Glomerular visceral epithelial cell (primary cell): Measurements from ENCODE around the gene TMEM185B.
"Not testable (repeated sequence)": the region's sequence is repeated elsewhere in the genome, so short reads cannot be mapped to it uniquely, and the experiment has no call there.

ENCODE experiments used
- DNase-seq: peaks from one replicate; pipeline ENCODE4 v3.0.0-alpha.2; 2016; ENCODE audit errors: extremely low spot score

TMEM185B gene

GRCh38 chr2:120208381-120209353, 14.5 kb downstream of the TMEM185B start:
- DNase-seq, result no peak

GRCh38 chr2:120206022-120206581, 17.1 kb downstream of the TMEM185B start:
- no peak for DNase-seq

- no peak for DNase-seq
Observed at GRCh38 chr2:120204945-120205670, 18.1 kb downstream of the TMEM185B start.

- no peak for DNase-seq
Observed at GRCh38 chr2:120204417-120204816, 18.8 kb downstream of the TMEM185B start.

GRCh38 chr2:120204022-120204405, 19.2 kb downstream of the TMEM185B start:
- no peak for DNase-seq

- DNase-seq, result no peak
Observed at GRCh38 chr2:120203251-120204021, 19.8 kb downstream of the TMEM185B start.

- DNase-seq, result not testable (repeated sequence)
Observed at GRCh38 chr2:120199817-120200459, 23.3 kb downstream of the TMEM185B start.

GRCh38 chr2:120195553-120195952, 27.6 kb downstream of the TMEM185B start:
- DNase-seq, result no peak

- DNase-seq, result no peak
Observed at GRCh38 chr2:120192280-120192679, 30.9 kb downstream of the TMEM185B start.

- DNase-seq, result no peak
Observed at GRCh38 chr2:120189189-120189588, 34.0 kb downstream of the TMEM185B start.

- DNase-seq, result no peak
Observed at GRCh38 chr2:120182019-120182560, 41.1 kb downstream of the TMEM185B start.

GRCh38 chr2:120180066-120180465, 43.1 kb downstream of the TMEM185B start:
- DNase-seq, result no peak

- DNase-seq, result no peak
Observed at GRCh38 chr2:120179396-120179795, 43.8 kb downstream of the TMEM185B start.

GRCh38 chr2:120177973-120178372, 45.2 kb downstream of the TMEM185B start:
- DNase-seq, result no peak

- no peak for DNase-seq
Observed at GRCh38 chr2:120177001-120177621, 46.1 kb downstream of the TMEM185B start.

- no peak for DNase-seq
Observed at GRCh38 chr2:120176526-120176925, 46.7 kb downstream of the TMEM185B start.

GRCh38 chr2:120174963-120175581, 48.1 kb downstream of the TMEM185B start:
- DNase-seq, result peak; percentile 68
